Embryonic facial prominence (tissue), 1 donor: ENCODE data around the gene UBTF.
A peak's percentile ranks its signal among the peaks of the same experiment; 100 is the strongest.

ENCODE experiments used
- DNase-seq: peaks from one replicate; pipeline ENCODE4 v3.0.0-alpha.2; 2016; ENCODE audit errors: extremely low spot score

Gene UBTF

DNA sequence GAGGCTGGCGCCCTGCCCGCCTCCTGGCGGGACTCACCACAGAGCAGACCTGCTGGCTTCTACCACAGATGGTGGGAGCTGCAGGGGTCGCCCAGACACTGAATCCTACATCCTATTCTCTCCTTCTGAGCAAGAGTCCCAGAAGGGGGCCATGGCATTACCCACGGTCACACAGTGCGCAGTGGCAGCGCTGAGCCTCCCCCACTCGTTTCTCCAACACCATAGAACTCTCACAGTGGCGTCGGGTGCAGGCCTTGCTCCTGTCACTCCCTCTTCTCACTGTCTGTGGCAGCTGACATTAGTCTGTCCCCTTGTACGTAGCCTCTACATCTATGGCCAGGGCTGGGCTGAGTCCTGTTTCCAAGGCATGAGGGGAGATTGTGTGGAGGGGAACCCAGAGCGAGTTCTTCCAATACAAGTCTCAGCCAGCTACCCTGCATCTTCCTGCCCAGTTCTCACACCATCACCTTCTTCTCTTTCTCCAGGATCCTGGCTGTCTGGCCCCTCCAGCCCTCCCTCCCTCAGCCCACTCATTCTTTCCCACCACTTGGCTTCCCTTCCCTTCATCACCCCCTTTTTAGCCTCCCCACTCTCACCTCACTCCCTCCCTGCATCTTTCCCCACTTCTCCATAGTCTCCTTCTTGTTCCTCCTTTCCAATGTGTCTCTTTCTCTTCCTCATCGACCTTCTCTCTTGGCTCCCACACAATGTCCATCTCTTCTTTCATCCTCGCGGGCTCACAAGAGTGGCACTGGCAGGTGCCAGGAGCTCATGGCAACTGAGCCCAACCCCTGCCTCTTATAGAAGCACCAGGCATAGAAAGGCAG is 5.9 kb downstream of the UBTF start:
- DNase-seq = no peak

DNA sequence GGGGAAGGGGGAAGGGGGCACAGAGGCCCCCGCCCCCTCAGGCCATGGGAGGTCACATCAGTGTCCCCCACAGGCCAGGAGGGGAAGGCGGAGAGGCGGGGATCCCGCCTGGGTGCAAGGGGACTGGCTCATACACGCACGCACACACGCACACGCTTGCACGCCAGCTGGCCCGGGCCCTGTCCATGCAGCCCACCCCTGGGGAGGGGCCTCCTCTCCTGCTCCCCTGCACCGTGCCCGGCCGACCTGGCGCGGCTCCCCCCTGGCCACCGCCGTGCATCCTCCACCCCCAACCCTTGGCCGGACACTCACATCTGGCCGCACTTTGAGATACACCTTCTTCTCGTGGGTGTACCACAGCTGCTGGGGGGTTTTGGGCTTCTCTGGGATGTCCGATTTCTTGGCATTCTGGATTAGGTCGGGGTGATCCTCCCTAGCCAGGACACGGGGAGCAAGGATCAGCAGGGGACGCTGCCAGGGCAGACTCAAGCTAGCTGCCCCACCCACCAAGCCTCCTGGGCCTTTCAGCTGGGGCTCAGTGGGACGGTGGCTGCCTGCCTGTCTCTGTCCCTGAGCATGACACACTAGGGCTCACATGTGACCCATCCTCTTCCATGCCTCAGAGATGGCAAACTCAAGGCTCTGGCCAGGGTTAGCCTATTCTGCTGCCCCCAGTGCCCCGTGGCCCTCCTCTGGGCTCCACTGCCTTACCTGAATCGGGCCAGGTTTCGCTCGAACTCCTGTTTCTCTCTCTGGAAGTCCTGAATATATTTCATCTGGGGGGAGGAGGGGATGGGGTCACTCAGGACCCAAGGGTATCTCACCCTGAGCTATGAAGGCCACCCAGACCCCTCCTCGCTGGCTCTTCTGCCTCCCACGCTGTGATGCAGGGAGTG is 6.7 kb downstream of the UBTF start:
- DNase-seq = no peak

DNA sequence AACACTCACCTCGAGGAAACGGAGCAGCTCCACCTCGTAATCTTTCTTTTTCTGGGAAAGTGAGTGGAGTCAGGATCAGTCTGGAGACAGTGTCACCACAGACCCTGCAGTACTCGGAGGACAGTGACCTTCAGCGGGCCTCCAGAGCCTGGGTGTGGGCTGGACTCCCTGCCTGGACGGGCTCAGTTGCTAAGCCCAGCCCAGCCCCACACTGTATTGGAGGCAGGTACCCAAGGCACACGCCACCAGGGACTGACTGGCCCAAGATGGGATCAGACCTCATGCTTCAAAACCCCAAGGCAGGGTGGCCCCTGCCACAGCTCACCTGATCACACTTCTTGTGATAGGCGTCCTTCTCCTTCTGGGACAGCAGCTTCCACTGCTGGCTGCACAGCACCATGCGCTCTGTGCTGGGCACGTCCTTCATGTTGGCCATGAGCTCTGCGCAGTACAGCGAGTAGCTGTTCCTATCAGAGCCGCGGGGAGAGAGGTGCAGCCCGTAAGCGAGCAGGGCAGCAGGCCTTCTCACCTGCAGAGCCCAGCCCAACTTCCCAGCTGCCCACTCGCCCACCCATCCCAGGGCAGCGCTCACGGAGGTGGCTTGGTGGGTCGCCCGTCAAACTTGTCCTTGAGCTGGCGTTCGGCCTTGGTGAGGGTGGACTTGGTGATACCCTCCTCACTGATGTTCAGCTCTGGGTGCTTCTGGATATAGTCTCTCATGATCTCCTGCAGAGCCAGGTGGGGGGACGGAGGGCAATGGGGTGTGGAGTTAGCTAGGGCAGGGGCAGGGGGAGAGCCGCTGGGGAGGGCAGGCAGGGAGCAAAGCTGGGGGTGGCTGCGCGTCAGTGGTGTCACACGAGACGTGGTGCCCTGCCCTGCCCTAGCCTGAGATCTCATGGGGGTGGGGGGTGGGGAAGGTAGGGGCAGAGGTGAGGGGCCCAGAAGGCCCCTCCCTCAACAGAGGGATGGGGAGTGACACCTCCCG is 7.9 kb downstream of the UBTF start:
- no peak for DNase-seq

DNA sequence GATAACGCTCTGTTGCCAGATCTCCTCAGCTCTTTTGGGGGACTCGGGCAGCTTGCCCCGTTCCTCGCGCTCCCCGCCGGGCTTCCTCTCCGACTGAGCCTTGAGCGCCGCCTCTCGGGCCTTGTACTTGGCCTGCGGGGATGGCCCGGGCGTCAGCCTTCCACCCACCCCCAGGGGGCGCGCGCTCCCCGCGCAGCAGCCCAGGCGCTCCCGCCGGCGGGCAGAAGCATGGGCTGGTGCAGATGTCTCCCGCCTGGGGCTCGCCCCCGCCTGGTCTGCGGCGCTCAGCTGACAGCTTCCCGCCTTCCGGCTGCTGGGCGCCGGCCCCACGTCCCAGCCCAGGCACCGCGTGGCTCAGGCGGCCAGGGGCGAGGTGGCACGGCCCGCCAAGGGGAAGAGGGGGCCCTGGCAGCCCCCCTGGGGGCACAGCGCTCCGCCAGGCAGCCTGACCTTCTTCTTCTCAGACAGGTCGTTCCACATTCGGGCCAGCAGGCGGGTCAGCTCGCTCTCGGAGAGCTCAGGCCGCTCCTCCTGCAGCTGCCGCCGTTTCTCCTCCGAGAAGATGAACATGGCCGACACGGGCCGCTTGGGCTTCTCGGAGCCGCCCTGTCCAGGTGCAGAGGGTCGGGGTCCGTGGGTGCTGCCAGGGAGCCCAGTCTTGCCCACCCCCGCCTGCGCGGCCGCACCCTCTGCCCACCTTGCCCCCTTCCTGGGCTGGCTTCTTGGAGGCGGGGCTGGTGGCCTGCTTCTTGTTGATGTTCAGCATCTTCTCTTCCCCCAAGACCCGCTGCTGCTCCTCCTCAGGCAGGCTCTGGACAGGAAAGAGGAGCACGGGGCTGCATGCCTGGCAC is 8.9 kb downstream of the UBTF start:
- DNase-seq = no peak

DNA sequence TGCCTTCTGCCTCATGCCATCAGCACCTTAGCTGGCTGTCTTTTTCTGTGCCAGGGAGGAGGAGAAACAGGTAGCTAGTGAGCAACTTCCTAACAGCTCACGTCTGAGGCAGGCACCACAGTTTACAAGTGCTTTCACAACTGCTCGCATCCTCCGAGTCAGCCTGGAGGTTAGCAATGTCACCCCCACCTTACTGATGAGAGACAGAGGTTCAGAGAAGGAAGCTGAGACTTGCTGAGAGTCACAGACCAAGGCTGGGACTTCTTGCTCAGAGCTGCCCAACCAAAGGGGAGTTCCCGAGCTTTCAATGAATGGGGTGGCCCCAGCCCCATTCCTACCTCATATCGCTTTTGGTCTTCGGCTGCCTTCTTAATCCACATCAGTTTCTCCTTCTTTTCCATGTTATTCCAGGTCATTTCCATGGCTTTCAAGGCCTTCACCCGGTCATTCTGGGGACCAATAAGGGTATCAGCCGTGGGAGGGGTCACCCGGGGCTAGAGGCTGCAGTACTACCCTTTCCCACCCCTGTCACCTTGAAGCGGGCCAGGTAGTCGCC is 9.6 kb downstream of the UBTF start:
- no peak for DNase-seq

DNA sequence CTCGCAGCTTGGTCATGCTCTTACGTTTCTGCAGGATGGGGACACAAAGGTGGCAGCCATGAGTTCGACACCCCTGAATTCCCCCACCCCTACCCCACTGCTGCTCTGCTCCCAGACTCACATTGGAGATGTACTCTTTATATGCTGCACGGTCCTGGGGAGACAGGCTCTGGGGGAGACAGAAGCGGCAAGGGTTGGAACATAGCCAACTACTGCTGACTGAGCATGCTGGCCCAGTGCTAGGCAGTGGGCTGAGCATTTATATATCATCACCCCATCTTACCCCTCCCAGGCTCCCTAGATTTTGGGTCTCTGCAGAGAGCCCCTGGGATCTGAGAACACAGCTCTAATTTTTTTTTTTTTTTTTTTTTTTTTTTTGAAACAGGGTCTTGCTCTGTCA is 11.7 kb downstream of the UBTF start:
- no peak for DNase-seq

DNA sequence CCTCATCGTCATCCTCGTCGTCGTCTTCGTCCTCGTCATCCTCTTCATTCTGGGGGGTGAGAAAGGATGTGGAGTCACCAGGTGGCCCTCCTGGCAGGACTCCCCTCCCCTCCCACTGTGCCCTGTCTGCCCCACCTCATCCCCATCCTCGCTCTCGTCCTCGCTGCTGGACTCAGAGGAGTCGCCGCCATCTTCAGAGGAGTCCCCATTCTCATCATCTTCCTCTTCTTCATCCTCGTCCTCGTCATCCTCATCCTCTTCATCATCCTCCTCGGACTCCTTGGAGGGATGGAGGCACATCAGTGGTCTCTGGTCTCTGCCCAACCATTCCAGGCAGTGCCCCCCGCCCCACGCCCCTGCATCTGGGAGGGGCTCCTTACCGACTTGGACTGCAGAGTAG is 12.2 kb downstream of the UBTF start:
- no peak for DNase-seq

DNA sequence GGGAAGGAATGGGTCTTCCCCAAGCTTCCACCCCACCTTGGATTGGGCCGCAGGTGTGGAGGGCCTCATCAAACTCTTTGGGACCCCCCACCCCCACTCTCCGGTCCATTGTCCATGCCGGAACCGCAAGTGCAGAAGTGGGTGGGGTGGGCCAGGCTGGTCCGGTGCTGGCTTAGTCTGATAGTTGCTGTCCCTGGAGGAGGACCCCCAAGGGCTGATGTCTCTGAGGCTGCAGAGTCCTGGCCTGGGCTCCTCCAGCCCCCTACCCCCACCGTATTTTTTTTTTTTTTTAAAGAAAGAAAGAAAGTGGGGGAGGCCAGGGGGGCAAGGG is 12.7 kb downstream of the UBTF start:
- DNase-seq = no peak

DNA sequence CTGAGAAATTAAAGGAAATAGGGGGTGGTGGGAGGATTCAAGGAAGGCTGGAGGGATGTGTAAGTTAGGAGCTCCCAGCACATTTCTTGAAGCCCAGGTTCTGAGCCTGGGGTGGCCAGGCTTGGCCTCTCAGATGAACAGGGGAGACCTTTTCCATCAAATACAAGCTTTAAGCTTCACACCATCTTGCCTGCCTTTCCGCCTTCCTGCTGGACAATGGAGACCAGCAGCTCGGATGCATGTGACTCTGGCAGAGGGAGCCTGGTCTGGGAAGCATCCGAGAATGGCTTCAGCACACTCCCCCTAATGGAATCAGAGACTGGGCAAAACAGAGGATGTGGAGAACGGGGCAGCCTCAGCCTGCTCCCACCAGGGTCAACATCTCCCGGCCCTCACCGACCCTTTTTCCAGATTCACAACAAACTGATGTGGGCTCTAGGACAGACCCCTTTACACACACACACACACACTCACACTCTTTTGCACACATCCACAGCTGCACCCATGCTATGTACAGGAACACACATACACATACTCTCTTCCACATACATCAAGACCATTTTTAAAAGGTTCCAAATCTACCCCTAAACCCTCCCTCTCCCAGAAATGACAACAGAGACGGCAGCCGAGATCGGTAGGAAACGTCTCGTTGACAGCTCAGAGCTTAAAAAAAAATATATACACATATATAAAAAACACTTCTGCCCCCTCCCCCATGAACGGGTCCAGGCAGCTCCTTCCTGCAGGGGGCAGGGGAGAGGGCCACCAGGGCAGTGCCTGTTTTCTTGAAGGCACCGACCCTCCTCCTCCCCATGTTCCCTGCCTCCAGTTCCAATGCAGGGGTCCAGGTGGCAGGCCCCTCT is 13.3 kb downstream of the UBTF start:
- DNase-seq = no peak

DNA sequence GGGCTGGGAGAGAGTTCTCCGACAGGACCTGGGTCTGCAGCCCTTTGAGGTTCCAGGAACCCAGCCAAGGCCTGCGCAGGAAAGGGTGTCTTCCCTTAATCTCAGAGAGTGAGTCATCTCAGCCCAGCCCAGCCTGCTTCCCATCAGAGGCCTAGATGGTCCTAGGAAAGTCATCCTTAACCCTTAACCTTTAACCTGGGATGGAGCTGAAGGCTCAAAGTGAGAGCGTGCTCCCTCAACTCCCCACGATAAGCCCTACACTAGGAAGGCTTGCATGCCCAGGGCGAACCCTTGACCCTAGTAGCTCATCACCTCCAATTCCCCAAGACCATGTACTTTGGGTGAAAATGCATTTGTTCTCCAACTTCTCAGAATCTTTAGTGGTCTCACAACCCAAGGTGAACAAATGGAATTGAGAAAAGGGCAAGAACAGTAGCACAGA is 15.0 kb downstream of the UBTF start:
- no peak for DNase-seq

DNA sequence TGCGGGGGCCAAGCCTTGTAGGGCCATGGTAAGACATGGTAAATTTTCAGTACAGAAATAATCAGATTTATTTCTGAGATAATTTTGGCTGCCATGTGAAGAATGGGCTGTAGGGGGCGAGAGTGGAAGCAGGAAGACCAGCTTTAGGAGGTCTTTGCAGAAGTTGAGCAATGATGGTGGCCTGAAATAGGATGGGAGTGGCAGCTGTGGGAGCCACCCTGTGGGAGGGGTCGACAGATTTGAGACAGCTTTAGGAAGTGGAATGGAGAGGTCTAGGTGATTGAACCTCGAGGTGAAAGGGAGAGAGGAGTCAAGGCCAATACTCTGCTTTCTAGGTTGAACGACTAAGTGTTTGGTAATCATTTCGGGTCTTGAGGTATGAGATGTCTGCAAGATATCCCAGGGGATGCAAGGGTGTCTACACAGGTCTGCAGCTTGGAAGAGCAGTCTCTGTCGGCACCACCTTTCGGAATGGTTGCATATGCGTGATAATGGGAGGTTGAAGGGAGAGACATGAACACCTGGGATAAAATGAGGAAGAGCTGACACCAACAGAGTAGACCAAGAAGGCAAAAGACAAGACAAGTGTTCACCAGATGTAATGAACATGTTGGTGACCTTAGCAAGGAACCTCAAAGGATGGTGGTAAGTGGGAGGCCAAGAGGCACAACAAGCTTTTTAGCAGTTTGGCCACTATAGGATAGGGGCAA is 15.6 kb downstream of the UBTF start:
- DNase-seq = no peak

DNA sequence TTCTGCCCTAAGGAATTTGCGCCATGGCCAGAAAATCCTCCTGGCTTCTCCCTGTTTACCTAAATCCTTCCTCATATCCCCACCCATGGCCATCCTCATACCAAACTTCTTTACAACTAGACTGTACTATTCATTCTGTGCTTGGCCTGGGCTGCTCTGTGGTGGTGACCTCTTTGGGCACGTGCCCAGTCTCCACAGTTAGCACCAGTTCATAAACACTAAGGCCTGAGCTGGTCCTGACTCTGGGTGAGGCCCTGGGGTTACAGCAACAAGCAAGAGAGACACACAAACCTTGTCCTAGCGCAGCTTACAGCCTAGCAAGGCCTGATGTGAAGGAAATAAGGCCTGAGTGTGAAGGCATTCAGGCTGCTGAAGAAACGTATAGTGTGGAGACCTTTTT is 16.7 kb downstream of the UBTF start:
- no peak for DNase-seq

DNA sequence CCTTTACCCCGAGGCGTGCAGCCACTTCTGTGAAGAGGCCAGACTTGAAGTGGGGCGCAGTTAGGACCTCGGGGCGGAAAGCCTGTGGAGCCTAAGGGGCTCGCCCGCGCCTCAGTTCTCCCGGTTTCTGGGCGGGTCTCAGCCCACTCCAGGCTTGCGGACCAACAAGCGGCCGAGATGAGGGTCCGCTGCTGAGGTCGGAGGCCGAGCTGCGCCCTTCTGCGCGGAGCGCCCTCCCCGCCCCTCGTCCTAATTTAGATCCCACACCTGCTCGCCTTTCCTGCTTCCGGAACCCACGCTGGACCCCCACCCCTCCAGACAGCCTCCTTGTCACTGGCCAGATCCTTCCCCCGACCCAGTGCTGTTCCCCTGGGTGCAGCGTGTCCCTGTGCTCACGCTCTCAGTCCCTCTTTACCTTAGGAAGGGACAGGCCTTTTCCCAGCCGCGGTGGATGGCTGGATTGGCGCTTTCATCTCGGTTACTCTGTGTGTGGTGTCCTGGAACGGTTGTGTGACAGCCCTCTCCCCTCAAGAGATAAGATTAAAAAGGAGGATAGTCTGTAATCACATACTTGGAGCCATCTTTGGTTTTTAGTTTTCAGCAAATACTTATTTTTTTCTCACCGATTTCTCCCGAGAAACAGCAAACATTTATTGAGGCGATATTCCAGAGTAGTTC is 18.9 kb downstream of the UBTF start:
- DNase-seq = no peak

DNA sequence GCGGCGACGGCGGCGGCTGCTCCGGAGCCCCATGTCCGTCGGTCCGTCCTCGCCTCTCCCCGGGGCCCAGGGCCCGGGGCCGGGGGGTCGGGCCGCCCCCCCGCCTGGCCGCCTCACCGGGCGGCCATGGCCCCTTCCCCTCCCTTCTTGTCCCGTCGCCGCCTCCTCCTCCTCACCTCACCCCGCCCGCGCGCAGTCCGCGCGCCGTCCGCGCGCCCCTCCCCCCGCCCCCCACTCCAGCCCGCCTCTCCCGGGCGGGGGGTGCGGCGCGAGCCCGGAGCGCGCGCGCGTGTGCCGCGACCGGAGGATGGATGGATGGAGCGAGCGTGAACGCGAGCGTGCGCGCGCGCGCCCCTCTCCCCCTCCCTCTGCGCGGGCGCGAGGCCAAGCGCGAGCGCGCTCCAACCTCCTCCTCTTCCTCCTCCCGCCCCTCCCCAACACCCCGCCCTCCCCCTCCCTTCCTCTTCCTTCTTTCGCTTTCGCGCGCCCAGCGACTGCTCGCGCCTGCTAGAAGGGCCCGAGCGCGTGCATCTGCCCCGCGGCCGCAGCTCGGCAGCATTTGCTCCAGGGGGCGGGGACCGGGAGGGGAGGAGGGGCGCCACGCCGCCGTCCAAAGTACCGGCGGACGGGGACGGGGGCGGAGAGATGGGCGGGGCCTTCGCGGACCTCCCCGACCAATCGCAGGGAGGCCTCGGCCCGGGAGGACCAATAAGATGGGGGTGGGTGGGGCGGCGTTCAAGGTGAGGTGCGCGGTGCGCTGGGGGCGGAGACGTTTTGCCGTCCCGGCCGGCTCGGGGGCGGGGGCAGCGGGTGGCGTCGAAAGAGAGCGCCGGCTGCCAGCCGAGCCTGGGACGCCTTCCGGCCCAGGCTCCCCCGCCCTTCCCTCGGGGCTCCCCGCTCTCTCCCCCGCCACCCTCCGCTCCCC is 19.7 kb downstream of the UBTF start, which contains the start of gene ATXN7L3:
TSS of gene ATXN7L3 (minus strand) at position 332 of the 925 bp plus-strand sequence. CDS start 1,814 bp downstream, outside the sequence.
- DNase-seq = peak; percentile 94

DNA sequence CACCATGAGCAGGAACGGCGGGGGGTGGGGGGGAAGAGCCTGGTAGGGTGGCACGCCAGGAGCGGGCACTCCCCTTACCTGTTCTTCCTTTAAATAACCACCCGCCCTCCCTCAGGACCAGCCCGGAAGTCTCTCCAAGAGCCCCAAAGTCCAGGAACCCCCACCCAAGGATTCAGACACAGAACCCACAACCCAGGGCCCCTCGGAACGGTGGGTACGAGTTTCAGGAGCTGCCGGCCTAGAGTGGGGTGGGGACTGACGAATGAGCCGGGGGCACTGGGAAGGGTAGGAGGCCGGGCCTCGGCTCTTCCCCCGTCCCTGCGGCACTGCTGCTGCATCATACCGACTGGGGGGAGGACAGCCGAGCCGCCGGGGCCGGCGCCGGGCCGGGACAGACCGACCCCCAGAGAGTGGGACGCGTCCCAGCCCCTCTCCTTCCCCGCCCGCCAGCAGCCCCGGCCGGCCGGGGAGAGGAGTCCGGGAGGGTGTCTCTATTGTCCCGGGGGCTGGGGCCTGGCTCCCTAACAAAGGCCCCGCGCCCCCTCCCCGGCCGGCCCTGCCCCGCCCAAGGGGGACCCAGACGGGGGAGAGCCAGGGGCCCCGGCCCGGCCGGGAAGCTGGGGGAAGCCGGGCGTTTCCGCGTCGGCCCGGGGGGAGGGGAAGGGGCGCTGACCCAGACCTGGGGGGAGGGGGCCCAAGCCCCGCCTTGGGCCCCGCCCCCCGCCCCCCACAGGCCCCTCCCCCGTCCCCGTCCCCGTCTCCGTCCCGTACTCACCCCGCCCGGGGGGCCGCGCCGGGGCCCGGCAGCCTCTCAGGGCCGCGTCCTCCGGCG is 20.5 kb downstream of the UBTF start:
- peak; percentile 30 for DNase-seq
